ENCODE data around the gene SELENOI. TPM values are rescaled to one million over a fixed set of nuclear protein-coding genes. Genes with fewer than 3 reads are reported as not detected.
A peak's percentile ranks its signal among the peaks of the same experiment; 100 is the strongest.
"Not testable (repeated sequence)": the region's sequence is repeated elsewhere in the genome, so short reads cannot be mapped to it uniquely, and the experiment has no call there.

SELENOI gene
- total RNA-seq, 2 experiments from 2014 or later: 26.4 TPM

GRCh38 chr2:26331321-26331720 lies 14.6 kb upstream of the SELENOI start:
- DNase-seq; H3K27me3 Mint-ChIP-seq; H3K27ac Mint-ChIP-seq; H3K9me3 Mint-ChIP-seq; H3K36me3 Mint-ChIP-seq; POLR2A ChIA-PET; H3K4me3 Mint-ChIP-seq; ATAC-seq (ENCODE audit: low read depth): not testable (repeated sequence)
- H3K4me1 Mint-ChIP-seq: peaks cover 28% of the 10 kb centered on the region

- Mint-ChIP-seq H3K36me3 (peaks cover 1% of the 10 kb centered on the region), H3K4me3 (no peak overlapping the region), H3K27me3 (peaks cover 1% of the 10 kb centered on the region), H3K9me3 (no peaks in the 10 kb centered on the region), H3K4me1 (peaks cover 22% of the 10 kb centered on the region), H3K27ac (no peak overlapping the region)
- POLR2A ChIA-PET: interaction anchor here (3.4 kb wide), 1 partner anchor 12 kb away, joined by 20 read pairs; the partner anchor contains the start of genes ADGRF3 and SELENOI
- ATAC-seq (ENCODE audit: low read depth) (no peak), DNase-seq (no peak)
These were observed 12.7 kb upstream of the SELENOI start for GRCh38 chr2:26333293-26333692.

- Mint-ChIP-seq H3K27ac (no peak overlapping the region), H3K36me3 (peaks cover 1% of the 10 kb centered on the region), H3K4me1 (peaks cover 14% of the 10 kb centered on the region), H3K27me3 (no peaks in the 10 kb centered on the region), H3K4me3 (no peak overlapping the region), H3K9me3 (no peaks in the 10 kb centered on the region)
- DNase-seq (no peak), ATAC-seq (ENCODE audit: low read depth) (no peak)
- POLR2A ChIA-PET: interaction anchor here (3.4 kb wide), 1 partner anchor 11 kb away, joined by 20 read pairs; the partner anchor contains the start of genes ADGRF3 and SELENOI
These were observed 10.7 kb upstream of the SELENOI start for GRCh38 chr2:26335231-26335630.

GRCh38 chr2:26336719-26337118 lies 9.2 kb upstream of the SELENOI start:
- ATAC-seq (ENCODE audit: low read depth): no peak
- H3K4me3 Mint-ChIP-seq: no peak overlapping the region
- no peaks in the 10 kb centered on the region for H3K27me3 Mint-ChIP-seq
- no peaks in the 10 kb centered on the region for H3K9me3 Mint-ChIP-seq
- H3K4me1 Mint-ChIP-seq: peaks cover 14% of the 10 kb centered on the region
- H3K36me3 Mint-ChIP-seq: peaks cover 1% of the 10 kb centered on the region
- POLR2A ChIA-PET: interaction anchor here (0.8 kb wide), 1 partner anchor 9 kb away, joined by 3 read pairs; the partner anchor contains the start of gene SELENOI
- no peak overlapping the region for H3K27ac Mint-ChIP-seq
- no peak for DNase-seq

- Mint-ChIP-seq H3K27ac (no peak overlapping the region), H3K4me1 (peaks cover 14% of the 10 kb centered on the region), H3K4me3 (no peak overlapping the region), H3K36me3 (peaks cover 1% of the 10 kb centered on the region), H3K27me3 (no peaks in the 10 kb centered on the region), H3K9me3 (no peaks in the 10 kb centered on the region)
- DNase-seq (no peak), ATAC-seq (ENCODE audit: low read depth) (no peak)
- POLR2A ChIA-PET: interaction anchor here (0.8 kb wide), 1 partner anchor 8 kb away, joined by 3 read pairs; the partner anchor contains the start of gene SELENOI
These were observed 8.6 kb upstream of the SELENOI start for GRCh38 chr2:26337298-26337697.

GRCh38 chr2:26340831-26341230 lies 5.1 kb upstream of the SELENOI start:
- POLR2A ChIA-PET: no interaction called here
- no peak for DNase-seq
- no peak overlapping the region for H3K27ac Mint-ChIP-seq

GRCh38 chr2:26344581-26345282 lies 1.2 kb upstream of the SELENOI start:
- no peaks in the 10 kb centered on the region for H3K27me3 Mint-ChIP-seq
- H3K9me3 Mint-ChIP-seq: no peaks in the 10 kb centered on the region
- peaks cover 5% of the 10 kb centered on the region for H3K36me3 Mint-ChIP-seq
- peaks cover 33% of the 10 kb centered on the region for H3K4me1 Mint-ChIP-seq
- peak overlapping the region; percentile 91 for H3K27ac Mint-ChIP-seq
- POLR2A ChIA-PET: interaction anchor here (0.5 to 3.4 kb wide), 9 partner anchors 10 to 975 kb away, joined by 3 to 21 read pairs (median 3); partner anchors contain the start of genes HADHA and HADHB
- no peak for DNase-seq
- ATAC-seq (ENCODE audit: low read depth): no peak
- peak overlapping the region; percentile 95 for H3K4me3 Mint-ChIP-seq

More at GRCh38 chr2:26340831-26341230, 5.1 kb upstream of the SELENOI start:
- Mint-ChIP-seq H3K27me3 (no peaks in the 10 kb centered on the region), H3K4me3 (no peak overlapping the region), H3K36me3 (peaks cover 1% of the 10 kb centered on the region), H3K9me3 (no peaks in the 10 kb centered on the region), H3K4me1 (peaks cover 23% of the 10 kb centered on the region)
- no peak for ATAC-seq (ENCODE audit: low read depth)

- Mint-ChIP-seq H3K9me3 (no peaks in the 10 kb centered on the region), H3K36me3 (peaks cover 5% of the 10 kb centered on the region), H3K4me3 (peak overlapping the region; percentile 95), H3K27me3 (no peaks in the 10 kb centered on the region), H3K4me1 (peaks cover 33% of the 10 kb centered on the region), H3K27ac (peak overlapping the region; percentile 91)
- ATAC-seq (ENCODE audit: low read depth) (no peak), DNase-seq (no peak)
- POLR2A ChIA-PET: interaction anchor here (0.5 to 3.4 kb wide), 15 partner anchors 8 to 807 kb away, joined by 3 to 21 read pairs (median 3); partner anchors contain the start of genes DRC1, HADHA, HADHB and OTOF
These were observed 729 bp upstream of the SELENOI start for GRCh38 chr2:26345283-26345544.

GRCh38 chr2:26346454-26347053 lies 611 bp downstream of the SELENOI start, which contains the start of gene ADGRF3:
Gene ADGRF3, minus strand, starts transcription at chr2:26346789. Its CDS starts 555 bp downstream, at chr2:26346234.
- peak within 1 kb of the TSS; percentile 91 for H3K27ac Mint-ChIP-seq
- DNase-seq (peak; percentile 69), ATAC-seq (ENCODE audit: low read depth) (peak; percentile 13)
- POLR2A ChIA-PET: interaction anchor here (0.6 to 2.7 kb wide), 14 partner anchors 10 to 468 kb away, joined by 3 to 20 read pairs (median 3); partner anchors contain the start of genes ASXL2, DRC1, HADHA and HADHB
- H3K36me3 Mint-ChIP-seq: peaks cover 9% of the 10 kb centered on the region
- peak within 1 kb of the TSS; percentile 95 for H3K4me3 Mint-ChIP-seq
- H3K4me1 Mint-ChIP-seq: peaks cover 37% of the 10 kb centered on the region
- H3K27me3 Mint-ChIP-seq: no peaks in the 10 kb centered on the region
- no peaks in the 10 kb centered on the region for H3K9me3 Mint-ChIP-seq

GRCh38 chr2:26347286-26347865 lies 1.4 kb downstream of the SELENOI start:
- H3K4me1 Mint-ChIP-seq: peaks cover 42% of the 10 kb centered on the region

GRCh38 chr2:26349690-26350089 lies 3.7 kb downstream of the SELENOI start:
- no peaks in the 10 kb centered on the region for H3K27me3 Mint-ChIP-seq
- H3K4me1 Mint-ChIP-seq: peaks cover 36% of the 10 kb centered on the region
- H3K36me3 Mint-ChIP-seq: peaks cover 16% of the 10 kb centered on the region
- H3K27ac Mint-ChIP-seq: no peak overlapping the region
- POLR2A ChIA-PET: interaction anchor here (0.6 to 0.7 kb wide), 2 partner anchors 106 to 165 kb away, joined by 4 to 6 read pairs; no protein-coding TSS in a partner anchor
- no peaks in the 10 kb centered on the region for H3K9me3 Mint-ChIP-seq
- ATAC-seq (ENCODE audit: low read depth) (no peak), DNase-seq (no peak)
- no peak overlapping the region for H3K4me3 Mint-ChIP-seq

More at GRCh38 chr2:26347286-26347865, 1.4 kb downstream of the SELENOI start:
- Mint-ChIP-seq H3K36me3 (peaks cover 13% of the 10 kb centered on the region), H3K9me3 (no peaks in the 10 kb centered on the region), H3K27me3 (no peaks in the 10 kb centered on the region), H3K4me3 (peak overlapping the region; percentile 95), H3K27ac (peak overlapping the region; percentile 91)
- POLR2A ChIA-PET: interaction anchor here (0.7 to 2.7 kb wide), 9 partner anchors 9 to 469 kb away, joined by 3 to 20 read pairs (median 4); partner anchors contain the start of genes ASXL2, HADHA and HADHB
- no peak for ATAC-seq (ENCODE audit: low read depth)
- no peak for DNase-seq

- DNase-seq: no peak
- Mint-ChIP-seq H3K27ac (no peak overlapping the region), H3K27me3 (no peaks in the 10 kb centered on the region), H3K36me3 (peaks cover 18% of the 10 kb centered on the region), H3K9me3 (no peaks in the 10 kb centered on the region), H3K4me3 (no peak overlapping the region), H3K4me1 (peaks cover 42% of the 10 kb centered on the region)
- POLR2A ChIA-PET: no interaction called here
- no peak for ATAC-seq (ENCODE audit: low read depth)
These were observed 5.6 kb downstream of the SELENOI start for GRCh38 chr2:26351375-26352090.

GRCh38 chr2:26352892-26353291 lies 6.9 kb downstream of the SELENOI start:
- Mint-ChIP-seq H3K27me3 (no peaks in the 10 kb centered on the region), H3K4me1 (peaks cover 36% of the 10 kb centered on the region), H3K4me3 (no peak overlapping the region), H3K9me3 (no peaks in the 10 kb centered on the region), H3K36me3 (peaks cover 19% of the 10 kb centered on the region), H3K27ac (no peak overlapping the region)
- DNase-seq: no peak
- peak; percentile 53 for ATAC-seq (ENCODE audit: low read depth)
- POLR2A ChIA-PET: no interaction called here

Data from activated naive CD8-positive, alpha-beta T cell treated with anti-CD3 and anti-CD28 coated beads, Interleukin-2, amount 10 ng/mL, durations not matched to agents 7 days and 5 days (primary cell).